Measurements from ENCODE around the gene SLCO3A1. TPM values are rescaled to one million over a fixed set of nuclear protein-coding genes. Genes with fewer than 3 reads are reported as not detected.

Gene SLCO3A1
- total RNA-seq, 2 donors from 2014 or later, result 21.4 to 27.3 TPM

GRCh38 chr15:91947683-91948608 is 94.4 kb downstream of the SLCO3A1 start:
- no peak for DNase-seq (ENCODE audit: low spot score)
- no peak for TF ChIP-seq CTCF (IDR thresholded peaks at IDR 0.05)
- H3K4me3 ChIP-seq, result no peak overlapping the region
- peak overlapping the region; percentile 19 to 42 for H3K27ac ChIP-seq
- no peaks in the 10 kb centered on the region for H3K9me3 ChIP-seq
- H3K36me3 ChIP-seq, result no peaks in the 10 kb centered on the region
- H3K4me1 ChIP-seq, result peaks cover 0 to 61% of the 10 kb centered on the region in 2 donors
- no peaks in the 10 kb centered on the region for H3K27me3 ChIP-seq

- DNase-seq (ENCODE audit: low spot score), result no peak
- no peak overlapping the region for H3K27ac ChIP-seq
- H3K36me3 ChIP-seq, result no peaks in the 10 kb centered on the region
- TF ChIP-seq CTCF (IDR thresholded peaks at IDR 0.05), result no peak
- H3K4me1 ChIP-seq, result peaks cover 0 to 59% of the 10 kb centered on the region in 2 donors
- H3K4me3 ChIP-seq, result no peak overlapping the region
- H3K9me3 ChIP-seq, result no peaks in the 10 kb centered on the region
- H3K27me3 ChIP-seq, result no peaks in the 10 kb centered on the region
These were observed 95.9 kb downstream of the SLCO3A1 start for GRCh38 chr15:91949361-91949760.

GRCh38 chr15:91950054-91950453 is 96.5 kb downstream of the SLCO3A1 start:
- Histone ChIP-seq H3K27ac (no peak overlapping the region), H3K4me1 (peaks cover 0 to 59% of the 10 kb centered on the region in 2 donors), H3K4me3 (no peak overlapping the region), H3K9me3 (no peaks in the 10 kb centered on the region), H3K27me3 (no peaks in the 10 kb centered on the region), H3K36me3 (no peaks in the 10 kb centered on the region)
- TF ChIP-seq CTCF (IDR thresholded peaks at IDR 0.05), result no peak
- no peak for DNase-seq (ENCODE audit: low spot score)

GRCh38 chr15:91950631-91951329 is 97.3 kb downstream of the SLCO3A1 start:
- no peak for TF ChIP-seq CTCF (IDR thresholded peaks at IDR 0.05)
- DNase-seq (ENCODE audit: low spot score), result no peak
- H3K9me3 ChIP-seq, result no peaks in the 10 kb centered on the region
- H3K4me1 ChIP-seq, result peaks cover 0 to 60% of the 10 kb centered on the region in 2 donors
- H3K27me3 ChIP-seq, result no peaks in the 10 kb centered on the region
- H3K4me3 ChIP-seq, result no peak overlapping the region
- peak overlapping the region in 1 of 2 donors; percentile 18 for H3K27ac ChIP-seq
- H3K36me3 ChIP-seq, result no peaks in the 10 kb centered on the region

- H3K4me3 ChIP-seq, result no peak overlapping the region
- DNase-seq (ENCODE audit: low spot score), result no peak
- no peaks in the 10 kb centered on the region for H3K9me3 ChIP-seq
- no peaks in the 10 kb centered on the region for H3K27me3 ChIP-seq
- no peak overlapping the region for H3K27ac ChIP-seq
- H3K4me1 ChIP-seq, result peaks cover 0 to 54% of the 10 kb centered on the region in 2 donors
- H3K36me3 ChIP-seq, result no peaks in the 10 kb centered on the region
- no peak for TF ChIP-seq CTCF (IDR thresholded peaks at IDR 0.05)
These were observed 98.7 kb downstream of the SLCO3A1 start for GRCh38 chr15:91952216-91952615.
